A204.1 (cell line): Measurements from ENCODE around the gene MYH9.

Experiments
- FAIRE-seq: peaks from 2 replicates; lab custom pipeline; 2012; peaks lifted over from hg19 to GRCh38; lab: Jason Lieb, UNC

Gene MYH9

GRCh38 chr22:36386351-36386899 is 1.3 kb downstream of the MYH9 start:
- no peak for FAIRE-seq

GRCh38 chr22:36385491-36386350 is 2.0 kb downstream of the MYH9 start:
- no peak for FAIRE-seq

- FAIRE-seq, result no peak
Observed at GRCh38 chr22:36384766-36385481, 2.8 kb downstream of the MYH9 start.

- no peak for FAIRE-seq
Observed at GRCh38 chr22:36383110-36383581, 4.6 kb downstream of the MYH9 start.

GRCh38 chr22:36381513-36382128 is 6.1 kb downstream of the MYH9 start:
- no peak for FAIRE-seq

GRCh38 chr22:36379593-36380361 is 8.0 kb downstream of the MYH9 start:
- no peak for FAIRE-seq

GRCh38 chr22:36378869-36379217 is 8.9 kb downstream of the MYH9 start:
- FAIRE-seq, result no peak

- FAIRE-seq, result no peak
Observed at GRCh38 chr22:36378080-36378868, 9.5 kb downstream of the MYH9 start.

- FAIRE-seq, result no peak
Observed at GRCh38 chr22:36377022-36377631, 10.6 kb downstream of the MYH9 start.

GRCh38 chr22:36376265-36376664 is 11.5 kb downstream of the MYH9 start:
- no peak for FAIRE-seq

- no peak for FAIRE-seq
Observed at GRCh38 chr22:36375071-36375980, 12.4 kb downstream of the MYH9 start.

- FAIRE-seq, result no peak
Observed at GRCh38 chr22:36374603-36375024, 13.2 kb downstream of the MYH9 start.

GRCh38 chr22:36373258-36373579 is 14.5 kb downstream of the MYH9 start:
- FAIRE-seq, result no peak

GRCh38 chr22:36371920-36372319 is 15.8 kb downstream of the MYH9 start:
- no peak for FAIRE-seq

GRCh38 chr22:36369922-36370791 is 17.6 kb downstream of the MYH9 start:
- no peak for FAIRE-seq

- no peak for FAIRE-seq
Observed at GRCh38 chr22:36369004-36369921, 18.5 kb downstream of the MYH9 start.

GRCh38 chr22:36368359-36368983 is 19.3 kb downstream of the MYH9 start:
- no peak for FAIRE-seq
